HL-60/S4 treated with retinoic acid at 250 ng/mL for 4 days and 3 days (cell line): ENCODE data around the gene RYR3.

Source experiments
- in situ Hi-C: fragments of 300-500 bp; cut with MboI; formaldehyde crosslinking; loops from 2 replicates; pipeline ENCODE4 v1.7.0; 2022; ENCODE audit warnings: low sequenced_read_pairs

RYR3 gene

DNA sequence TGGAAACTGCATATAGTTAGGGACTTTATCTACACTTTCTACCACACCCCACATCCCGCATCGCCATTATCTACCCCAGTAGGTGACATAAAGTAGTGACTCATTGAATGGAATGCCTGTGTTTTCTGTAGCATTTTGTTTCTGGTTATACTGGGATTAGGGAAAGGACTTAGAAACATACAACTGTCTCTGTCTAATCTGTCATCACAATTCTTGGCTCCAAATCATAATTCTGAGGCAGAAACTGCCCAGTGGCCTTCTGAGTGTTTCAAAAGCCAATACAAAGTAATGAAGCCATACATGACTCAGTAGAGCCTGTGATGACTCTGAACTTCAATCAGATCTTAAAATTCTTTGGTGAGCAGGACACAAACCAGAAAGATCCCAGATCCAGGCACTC, 541.8 kb downstream of the RYR3 start:
- in situ Hi-C loops = no loop called here

DNA sequence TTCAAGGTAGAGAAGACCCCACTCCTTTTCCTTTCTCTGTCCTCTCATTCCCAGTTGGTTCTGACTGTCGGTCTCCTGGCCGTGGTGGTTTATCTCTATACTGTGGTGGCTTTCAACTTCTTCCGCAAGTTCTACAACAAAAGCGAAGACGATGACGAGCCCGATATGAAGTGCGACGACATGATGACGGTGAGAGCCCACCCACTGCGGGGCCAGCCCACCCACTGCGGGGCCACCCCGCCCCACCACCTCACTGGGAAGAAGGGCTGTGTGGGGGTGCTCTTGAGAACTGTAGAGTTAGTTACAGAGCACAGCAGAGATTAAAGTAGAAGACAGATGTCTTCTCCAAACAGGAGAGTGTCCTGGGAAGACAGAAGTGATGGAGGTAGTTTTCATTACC, 547.0 kb downstream of the RYR3 start:
- in situ Hi-C loops = no loop called here

DNA sequence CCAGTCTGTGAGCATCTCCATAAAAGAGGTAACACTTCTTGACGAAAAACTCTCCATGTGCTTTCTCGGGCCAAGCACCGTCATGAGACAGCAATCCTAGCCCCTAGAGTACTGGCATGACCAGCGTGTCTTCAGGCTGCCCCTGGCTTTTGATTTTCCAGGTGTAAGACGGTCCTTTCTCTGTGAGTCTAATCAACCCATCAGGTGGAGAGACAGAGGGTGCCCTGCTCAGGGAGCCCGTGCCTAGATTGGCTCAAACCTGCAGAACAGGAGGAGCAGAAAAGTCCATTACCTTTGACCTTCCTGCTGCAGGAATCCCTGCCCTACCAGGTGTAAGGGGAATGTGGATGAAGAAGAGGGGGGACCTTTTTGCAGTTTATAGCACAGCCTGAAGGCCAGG, 548.1 kb downstream of the RYR3 start:
- in situ Hi-C loops = no loop called here

DNA sequence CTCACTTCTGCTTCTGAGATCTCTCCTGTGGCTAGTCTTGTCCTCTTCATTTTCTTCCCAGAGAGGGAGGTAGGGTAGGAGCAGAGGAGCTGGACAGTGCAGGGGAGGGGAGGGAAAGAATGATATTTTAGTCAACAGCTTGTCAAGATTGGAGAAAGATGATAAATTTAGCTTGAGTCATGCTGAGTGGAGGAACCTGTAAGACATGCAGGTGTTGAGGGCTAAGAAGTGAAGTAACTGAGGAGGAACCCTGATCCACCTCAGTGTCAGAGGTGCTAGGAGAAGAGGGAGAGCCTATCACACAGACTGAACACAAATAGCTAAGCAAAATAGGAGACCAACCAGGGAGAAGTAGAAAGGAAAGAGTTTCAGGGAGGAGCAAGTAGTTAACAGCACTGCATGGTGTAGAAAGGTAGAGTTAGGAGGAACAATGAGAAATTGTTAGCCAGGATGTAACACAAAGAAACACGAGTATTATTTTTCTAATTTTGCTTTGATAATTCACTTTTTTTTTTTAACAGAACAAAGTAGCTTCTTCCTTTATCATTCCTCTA, 549.3 kb downstream of the RYR3 start:
- in situ Hi-C loops = no loop called here

DNA sequence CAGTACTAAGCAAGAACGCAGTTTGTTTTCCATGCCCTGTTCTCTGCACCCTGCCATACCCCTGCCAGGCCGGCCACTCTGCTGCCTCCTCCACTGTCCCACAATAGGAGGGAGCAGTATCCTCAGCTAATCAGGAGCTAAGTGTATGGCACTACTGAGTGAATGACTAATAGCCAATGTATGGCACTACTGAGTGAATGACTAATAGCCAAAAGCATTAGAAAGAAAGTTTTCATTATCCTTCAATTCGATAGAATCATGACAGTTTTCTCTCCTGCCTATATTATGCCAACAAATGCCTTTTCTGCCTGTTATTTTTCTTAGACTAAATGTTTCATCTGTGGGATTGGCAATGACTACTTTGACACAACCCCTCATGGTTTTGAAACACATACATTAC, 550.0 kb downstream of the RYR3 start:
- in situ Hi-C loops = no loop called here

DNA sequence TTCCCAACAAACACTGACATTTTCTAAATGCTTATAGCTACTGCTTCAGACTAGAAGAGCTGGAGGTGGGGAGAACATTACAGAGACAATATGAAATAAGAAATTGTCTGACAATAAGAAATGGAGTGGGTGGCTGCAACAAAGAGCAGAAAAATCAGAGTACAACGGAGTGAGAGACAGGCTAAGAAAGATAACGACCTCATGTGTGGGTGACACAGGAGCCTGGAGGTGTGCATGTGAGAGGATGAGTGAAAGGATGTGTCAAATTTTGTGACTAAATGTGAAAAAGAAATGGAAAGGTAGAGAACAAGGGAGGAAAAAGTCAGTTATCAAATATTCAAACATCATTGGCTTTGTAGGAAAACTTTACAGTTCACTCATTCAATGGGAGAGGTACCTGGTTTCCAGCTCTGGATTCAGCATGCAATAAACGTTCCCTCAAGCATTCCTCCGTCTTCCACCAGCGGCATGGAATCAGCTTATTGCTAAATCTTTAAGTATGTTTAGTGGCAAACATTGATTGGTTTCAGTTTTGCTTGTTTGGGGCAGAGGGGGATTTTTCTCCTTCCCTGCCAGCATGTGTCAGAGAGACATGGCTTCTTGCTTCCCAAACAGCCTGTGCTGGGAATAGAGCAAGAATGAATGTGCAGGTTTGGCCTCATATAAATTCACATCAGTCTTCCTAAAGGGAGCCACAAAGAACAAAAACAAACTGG, 553.8 kb downstream of the RYR3 start:
- in situ Hi-C loops = no loop called here

DNA sequence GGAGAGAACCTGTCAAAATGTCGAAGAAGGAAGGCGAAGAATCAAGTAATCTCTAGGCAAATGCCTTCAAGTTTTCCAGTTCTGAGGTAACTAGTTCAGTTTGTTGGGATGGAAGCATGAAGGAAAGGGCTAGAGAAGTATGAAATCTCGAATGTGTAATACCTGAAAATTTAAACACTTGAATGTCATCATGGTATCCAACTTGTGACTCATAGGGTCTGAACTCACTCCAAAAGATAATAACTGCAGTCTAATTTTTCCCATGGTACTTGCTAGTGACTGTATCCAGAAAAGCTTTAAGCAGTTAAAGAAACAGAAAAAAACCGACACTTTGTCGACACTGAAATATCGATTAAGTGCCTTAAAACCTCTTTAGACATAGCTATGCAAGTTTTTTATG, 554.6 kb downstream of the RYR3 start:
- in situ Hi-C loops = no loop called here

DNA sequence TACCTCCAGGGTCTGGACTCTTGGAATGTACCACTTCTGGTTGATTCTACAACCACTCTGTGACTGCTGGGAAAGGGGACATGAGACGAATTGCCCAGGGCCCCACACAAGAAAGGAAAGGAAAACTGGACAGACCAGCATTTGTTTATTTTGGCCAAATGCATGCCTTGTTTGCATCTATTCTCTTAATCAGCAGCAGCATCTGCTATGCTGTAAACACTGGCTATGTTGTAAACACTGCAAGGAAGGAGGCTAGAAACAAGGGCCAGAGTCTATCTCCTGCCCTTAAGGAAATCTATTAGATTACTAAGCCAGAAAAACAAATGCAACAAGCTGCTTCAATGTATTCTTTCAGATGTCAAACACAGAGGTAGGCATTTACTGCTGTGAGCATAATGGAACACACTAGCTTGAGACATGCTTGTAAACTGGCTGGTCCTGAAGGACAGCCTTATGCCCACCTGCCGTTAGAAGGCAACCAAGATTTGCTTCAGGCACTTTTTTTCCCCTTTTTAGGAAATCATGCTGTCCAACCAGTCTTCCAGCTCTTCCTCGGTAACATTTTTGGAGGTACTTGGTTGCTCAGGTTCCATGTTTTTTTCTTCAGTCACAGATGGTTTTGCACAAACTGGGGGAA, 555.5 kb downstream of the RYR3 start:
- in situ Hi-C loops = no loop called here

DNA sequence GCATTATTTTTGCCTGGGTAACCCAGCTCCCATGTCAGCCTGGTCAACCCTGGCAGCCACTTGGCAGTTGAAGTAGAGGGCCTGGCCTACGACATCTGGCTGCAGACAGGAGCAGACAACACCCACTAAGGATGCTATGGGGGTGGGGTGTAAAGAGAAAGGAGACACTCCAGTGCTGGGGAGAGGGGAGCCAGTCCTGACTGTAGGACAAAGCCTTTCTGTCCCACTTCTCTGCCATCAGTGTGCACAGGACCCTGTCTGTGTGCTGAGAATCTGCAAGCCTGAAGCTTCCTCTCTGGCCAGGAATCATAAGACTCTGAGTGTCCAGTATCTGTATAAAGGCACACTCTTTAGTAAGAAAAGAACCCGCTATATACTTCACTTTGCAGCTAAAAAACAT, 561.2 kb downstream of the RYR3 start:
- in situ Hi-C loops = no loop called here

DNA sequence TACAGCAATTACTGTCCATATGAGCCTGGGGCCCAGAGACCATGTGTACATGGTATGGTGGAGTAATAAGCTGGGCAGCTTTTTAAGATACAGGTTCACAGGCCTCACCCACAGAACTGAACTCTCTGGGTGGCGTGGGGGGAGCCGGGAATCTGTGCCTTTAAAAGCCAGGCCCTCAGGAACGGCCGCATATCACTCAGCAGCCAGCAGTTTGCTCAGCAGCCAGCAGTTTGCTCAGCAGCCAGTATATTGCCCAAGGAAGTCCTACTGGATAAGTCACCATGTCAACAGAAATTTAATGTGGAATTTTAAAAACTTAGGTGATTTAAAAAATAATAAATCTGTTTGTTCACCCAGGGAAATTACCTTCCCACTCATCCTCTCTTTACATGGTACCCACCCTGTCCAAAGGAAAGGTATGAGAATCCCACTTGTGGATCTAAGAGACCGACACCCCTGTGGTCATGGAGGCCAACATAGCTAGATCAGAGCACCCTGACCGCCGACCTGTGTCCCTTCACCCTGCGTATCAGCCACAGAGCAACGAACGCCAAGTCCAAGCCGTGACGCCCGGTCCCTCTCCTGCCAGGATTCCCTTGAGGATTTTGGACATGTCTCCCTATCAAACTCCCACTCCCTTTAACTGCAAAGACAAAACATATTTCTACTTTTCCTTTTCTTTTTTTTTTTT, 561.8 kb downstream of the RYR3 start:
- in situ Hi-C loops = no loop called here

DNA sequence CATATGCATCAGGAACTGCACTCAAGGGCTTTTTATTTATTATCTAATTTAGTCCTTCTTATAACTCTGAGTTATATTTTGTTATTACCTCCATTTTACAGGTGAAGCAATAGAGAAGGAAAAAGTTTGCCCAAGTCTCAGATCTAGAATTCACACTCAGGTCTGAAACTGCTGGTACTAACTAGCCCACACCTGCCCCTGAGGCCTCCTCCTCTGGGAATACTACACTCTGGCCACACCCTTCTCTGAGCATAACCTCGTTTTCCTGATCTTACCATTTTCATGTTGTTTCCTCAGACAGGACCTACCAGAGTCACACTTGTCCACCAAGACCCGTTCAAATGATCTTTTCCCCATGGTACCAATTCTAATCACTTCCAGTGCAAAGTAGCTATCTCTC, 563.4 kb downstream of the RYR3 start:
- in situ Hi-C loops = no loop called here

DNA sequence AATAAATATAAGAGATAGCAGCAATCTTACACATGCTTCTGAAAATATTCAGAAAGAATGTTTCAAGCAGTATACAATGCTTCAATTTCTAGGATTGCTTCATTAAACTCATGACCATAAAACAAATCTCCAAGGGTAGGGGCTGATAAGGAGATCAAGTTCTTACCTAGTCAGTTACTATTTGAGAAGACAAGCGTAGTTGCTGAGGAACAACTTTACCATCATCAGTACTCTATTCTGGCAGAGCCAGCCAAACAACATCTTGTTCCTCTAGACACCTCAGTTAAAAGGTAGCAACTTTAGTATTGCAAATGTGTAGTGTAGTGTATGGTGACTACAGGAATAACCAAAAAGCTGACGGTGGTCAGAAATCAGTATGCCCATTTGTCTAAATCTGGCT, 572.2 kb downstream of the RYR3 start:
- in situ Hi-C loops = no loop called here

DNA sequence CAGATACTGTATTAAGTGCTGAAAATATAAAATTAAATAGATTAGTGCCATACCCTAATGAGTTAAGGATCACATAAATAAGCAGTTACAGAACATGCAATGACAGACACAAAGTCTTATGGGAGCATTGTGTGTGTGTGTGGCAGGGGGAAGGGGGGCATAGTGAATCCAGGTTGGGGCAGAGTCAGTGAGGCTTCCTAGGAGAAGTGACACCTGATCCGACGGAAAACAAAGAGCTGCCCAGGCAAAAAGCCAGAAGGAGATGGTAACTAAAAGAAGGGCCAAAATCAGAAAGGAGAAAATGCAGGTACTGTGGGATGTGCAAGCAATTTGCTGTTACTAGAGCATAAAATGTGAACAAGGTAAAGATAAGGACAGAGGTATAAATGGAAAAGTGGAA, 577.4 kb downstream of the RYR3 start:
- in situ Hi-C loops = no loop called here

DNA sequence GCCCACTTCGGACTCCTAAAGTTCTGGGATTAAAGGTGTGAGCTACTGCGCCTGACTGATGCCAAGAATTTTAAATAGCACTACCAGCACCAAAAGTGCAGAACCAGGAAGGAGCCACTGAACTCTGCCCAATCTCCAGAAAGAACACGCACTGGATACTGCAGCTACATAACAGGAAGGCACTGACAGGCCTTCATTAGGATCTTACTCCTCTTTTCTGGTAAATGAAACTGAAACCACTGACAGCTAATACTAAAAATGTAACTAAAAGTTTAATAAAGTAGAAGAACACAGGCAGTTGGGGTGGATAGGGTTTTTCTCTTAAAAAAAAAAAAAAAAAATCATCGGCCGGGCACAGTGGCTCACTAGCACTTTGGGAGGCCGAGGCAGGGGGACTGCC, 583.4 kb downstream of the RYR3 start:
- in situ Hi-C loops = no loop called here

DNA sequence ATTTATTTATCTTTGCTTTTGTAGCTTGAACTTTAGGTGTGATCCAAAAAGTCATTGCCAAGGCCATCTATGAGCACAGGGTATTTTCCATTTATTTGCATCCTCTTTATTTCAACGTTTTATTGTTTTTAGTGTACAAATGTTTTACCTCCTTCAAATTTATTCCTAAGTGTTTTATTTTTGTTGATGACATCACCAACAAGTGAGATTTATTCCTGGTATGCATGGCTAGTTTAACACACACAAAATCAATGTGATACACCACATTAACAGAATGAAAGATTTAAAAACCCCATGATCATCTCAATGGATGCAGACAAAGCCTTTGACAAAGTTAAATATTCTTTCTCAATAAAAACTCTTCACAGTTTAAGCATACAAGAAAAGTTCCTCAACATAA, 591.3 kb downstream of the RYR3 start:
- in situ Hi-C loops = no loop called here

DNA sequence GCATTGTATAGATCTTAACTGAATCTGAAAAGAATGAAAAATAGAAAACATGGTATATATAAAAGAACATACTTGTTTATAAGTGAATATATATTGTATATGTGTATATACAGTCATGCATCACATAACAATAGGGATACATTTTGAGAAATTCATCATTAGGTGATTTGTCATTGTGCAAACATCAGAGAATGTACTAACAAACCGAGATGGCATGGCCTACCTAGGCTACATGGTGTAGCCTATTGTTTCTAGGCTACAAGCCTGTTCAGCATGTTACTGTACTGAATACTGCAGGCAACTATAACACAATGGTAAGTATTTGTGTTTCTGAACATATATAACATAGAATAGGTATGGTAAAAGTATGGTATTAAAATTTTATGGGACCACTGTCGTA, 592.9 kb downstream of the RYR3 start:
- in situ Hi-C loops = no loop called here

DNA sequence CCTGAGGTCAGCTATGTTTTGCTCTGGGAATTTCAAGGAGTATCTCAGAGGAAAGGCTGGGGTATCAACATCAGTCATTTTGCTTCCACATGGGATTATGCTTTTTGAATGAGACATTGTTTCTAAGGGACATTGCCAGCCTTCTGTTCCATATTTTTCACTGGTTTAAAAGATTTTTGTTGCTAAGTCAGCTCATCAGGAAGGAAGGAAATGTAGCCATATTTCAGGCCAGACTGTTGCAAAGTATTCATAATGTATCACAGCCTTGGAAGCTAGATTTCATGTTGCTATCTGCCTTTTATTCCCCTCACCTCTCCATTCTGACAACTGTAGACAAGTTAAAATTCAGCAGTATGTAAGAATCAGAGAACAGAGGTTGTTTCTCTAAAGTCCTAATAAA, 596.6 kb downstream of the RYR3 start:
- in situ Hi-C loops = no loop called here

DNA sequence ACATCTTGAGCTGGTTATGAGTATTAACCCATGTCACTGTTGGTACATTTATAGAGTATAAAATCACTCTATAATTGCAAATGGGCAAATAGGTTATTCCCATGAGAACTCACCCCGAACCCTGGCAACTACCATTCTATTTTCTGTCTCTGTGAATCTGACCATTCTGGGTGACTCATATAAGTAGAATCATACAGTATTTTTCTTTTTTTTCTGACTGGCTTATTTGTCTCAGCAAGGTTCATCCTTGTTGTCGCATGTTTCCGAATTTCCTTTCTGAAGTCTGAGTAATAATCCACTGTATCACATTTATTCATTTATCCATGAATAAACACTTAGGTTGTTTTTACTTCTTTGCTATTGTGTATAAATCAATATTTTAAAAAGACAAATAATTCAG, 597.6 kb downstream of the RYR3 start:
- in situ Hi-C loops = no loop called here

DNA sequence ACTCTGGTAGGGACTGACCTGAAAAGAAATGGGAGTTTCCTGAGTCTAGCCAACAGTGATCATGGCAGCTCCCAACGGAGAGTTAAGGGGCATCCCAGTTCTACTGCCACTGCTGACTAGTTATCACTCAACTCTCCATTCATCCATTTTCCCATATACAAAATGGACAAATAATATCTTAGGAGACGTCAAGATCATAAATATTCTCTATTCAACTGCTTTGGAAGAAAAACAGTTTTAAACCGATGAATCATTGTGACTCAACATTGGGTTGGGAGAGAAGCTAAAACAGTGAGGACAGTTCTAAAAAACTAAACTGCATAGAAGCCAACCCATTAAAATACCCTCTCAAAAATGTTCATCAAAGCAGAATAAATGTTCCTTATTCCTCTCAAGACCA, 600.0 kb downstream of the RYR3 start:
- in situ Hi-C loops = no loop called here

DNA sequence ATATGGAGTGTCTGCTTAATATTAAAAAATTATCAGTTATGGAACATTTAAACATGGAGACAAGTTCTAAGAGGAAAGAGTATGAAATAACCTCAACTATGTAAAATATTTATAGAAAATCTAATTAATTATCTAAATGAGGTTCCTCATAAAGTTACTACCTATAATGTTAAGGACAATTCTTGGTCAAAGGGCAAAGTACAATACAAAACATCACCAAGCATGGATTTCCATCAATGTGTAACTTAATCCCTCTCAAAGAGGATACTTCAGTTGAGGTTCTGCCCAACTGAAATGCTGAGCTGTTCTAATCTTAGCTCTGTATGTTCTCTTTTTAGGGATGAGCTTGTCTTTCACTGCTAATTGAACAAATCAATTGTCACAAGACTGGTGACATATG, 601.6 kb downstream of the RYR3 start:
- in situ Hi-C loops = no loop called here

DNA sequence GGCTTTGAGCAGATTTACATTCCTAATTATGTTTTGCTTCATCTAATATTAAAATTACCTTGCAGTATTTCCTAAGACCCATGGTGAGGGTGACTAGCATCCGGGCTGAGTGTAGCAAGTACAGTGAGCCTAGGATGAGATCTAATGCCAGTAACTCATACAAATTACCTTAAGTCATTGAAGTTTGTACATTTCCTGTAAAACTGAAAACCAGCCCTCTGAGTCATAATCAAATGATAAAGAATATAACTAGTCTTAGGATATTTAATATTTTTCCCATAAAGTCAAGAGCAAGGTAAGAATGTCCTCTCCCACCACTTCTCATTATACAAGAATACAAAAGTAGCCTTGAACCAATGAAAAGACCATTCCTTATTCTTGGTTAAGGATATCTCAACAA, 602.7 kb downstream of the RYR3 start:
- in situ Hi-C loops = no loop called here
